DLD1 (cell line): ENCODE measurements around the gene ENO1.
"Not testable (repeated sequence)": the region's sequence is repeated elsewhere in the genome, so short reads cannot be mapped to it uniquely, and the experiment has no call there.

Experiments
- in situ Hi-C: cut with HindIII; loops from 2 replicates; pipeline ENCODE4 v1.10.0; 2017; ENCODE audit warnings: low sequenced_read_pairs

ENO1 gene

DNA sequence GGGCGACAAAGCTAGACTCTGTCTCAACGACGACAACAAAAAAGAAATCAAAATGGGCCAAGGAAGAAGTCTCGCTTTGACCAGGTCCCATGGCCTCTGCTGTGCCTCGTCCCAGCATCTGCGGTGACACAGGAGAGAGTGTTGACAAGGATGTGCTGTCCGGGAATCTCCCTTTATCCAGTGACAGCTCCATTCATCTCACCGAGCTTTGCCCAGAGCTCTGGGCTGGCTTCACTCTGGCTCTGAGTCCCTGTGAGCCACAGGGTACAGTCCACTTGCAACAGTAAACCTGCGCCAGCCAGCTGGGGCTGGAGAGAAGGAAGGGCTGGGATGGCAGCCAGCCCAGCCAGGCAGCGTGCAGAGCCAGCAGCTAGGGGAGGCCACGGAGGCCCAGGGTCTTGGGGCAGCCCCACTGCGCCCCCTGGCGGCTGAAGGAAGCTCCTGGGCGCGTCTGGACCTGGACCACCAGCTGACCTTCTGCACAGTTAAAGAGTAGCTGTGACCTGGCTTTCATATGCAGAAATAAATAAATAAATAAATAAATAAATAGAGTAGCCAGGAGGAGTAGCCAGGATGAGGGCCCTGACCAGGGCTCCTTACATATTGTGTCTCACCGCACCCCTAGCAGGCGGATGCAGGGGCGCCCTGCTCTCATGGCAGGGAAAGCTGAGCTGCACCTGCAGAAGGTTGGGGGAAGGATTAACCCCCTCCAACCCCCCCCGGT lies 29.7 kb downstream of the ENO1 start:
- in situ Hi-C loops: no loop called here

DNA sequence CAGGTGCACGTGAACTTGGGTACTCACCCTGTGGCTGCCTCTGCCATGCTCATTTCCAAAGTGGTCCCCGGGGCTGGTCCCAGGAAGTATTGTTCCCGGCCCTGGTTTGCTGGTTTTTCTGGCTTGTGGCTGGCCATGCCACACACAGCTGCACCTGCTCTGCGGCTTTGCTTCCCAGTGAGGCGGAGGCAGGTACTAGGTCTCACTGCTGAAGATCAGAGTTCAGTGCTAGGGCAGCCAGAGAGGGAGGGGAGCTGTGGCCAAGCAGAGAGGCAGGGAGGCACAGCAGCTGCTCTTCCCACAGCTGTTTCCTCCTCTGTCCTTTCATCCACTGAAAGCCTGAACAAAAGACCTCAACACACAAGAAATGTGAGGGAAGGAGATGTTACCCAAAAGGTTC lies 30.5 kb downstream of the ENO1 start:
- in situ Hi-C loops: no loop called here

DNA sequence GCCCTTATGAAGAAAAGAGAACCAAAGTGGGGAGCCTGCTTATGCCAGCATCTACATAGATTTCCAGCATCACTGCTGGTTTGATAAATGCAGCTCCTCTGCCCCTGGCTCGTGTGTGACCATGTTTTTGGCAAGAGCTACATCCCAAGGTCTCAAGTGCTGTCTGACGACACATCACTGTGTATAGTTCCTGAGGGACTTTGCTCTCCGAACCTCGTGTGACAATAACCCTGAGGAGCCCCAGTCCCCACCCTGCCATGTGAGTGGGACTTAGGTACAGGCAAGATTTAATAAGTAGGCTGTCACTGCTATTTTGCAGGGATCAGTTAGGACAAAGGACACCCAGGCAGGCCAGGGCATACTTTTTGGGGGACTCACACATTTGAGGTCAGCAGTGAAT lies 32.2 kb downstream of the ENO1 start:
- in situ Hi-C loops: no loop called here

DNA sequence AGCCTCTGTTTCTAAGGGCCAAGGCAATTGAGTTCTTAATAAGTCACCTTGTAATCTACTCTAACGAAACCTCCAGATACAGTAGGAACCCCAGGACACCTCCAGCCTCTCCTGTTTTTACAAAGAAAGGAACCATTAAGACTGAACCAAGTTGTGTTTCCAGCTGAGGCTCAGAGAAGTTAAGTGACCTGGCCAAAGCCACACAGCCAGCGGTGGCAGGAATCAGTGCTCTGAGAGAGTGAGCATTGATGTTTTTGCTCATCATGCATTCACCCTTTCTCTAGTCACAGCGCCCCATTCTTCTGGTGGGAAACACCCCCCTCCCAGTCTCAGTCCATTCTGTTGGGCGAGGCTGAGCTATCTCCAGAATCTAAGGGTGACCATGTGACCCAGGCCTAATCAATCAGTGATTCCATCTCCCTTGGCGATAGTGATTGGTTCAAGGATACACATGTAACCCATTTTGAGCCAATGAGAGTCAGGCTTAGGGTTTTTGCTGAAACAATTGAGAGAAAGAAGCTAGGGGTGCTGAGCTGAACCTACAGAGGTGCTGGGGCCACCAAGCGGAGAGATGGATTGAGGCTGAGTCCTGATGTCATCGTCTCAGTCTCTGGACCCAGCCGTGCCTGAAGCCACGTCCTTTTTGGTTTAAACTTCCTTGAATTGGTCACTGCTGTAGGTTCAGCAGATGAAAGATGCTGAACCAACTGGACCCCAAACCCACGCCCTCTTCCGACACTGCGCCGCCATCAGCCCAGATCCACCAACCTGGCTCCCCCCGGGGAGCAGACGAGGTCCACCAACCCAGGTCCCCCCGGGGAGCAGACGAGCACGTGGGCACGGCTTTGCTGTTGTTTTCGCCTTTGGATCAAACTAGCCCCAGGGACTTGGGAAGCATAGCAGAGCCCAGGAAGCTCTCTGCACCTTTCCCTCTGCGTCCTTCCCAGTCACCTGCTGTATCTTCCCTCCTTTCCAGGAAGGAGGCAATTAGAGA lies 33.1 kb downstream of the ENO1 start:
- in situ Hi-C loops: no loop called here

DNA sequence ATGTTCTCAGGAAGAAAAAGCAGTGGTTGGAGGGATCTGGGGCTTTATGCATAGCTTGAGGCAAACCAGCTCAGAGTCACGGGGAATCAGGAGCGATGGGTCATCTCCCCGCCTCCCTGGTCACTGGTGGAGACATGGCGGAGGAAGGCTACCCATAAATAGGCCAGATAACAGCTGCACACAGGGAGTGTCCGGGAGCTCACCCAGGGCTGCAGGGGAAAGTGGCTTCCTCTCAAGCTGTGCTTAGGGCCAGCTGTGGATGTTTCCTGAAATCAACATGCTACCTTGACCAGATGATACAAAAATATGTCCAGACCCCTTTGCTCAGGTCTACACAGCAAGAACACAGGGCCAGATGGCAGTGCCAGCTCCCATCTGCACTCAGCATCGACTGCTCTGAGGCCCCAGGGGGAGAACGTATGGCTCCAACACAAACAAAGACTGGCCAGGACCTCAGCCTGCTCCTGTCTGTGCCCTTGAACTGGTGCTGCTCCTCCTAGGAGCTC lies 33.9 kb downstream of the ENO1 start:
- in situ Hi-C loops: no loop called here

DNA sequence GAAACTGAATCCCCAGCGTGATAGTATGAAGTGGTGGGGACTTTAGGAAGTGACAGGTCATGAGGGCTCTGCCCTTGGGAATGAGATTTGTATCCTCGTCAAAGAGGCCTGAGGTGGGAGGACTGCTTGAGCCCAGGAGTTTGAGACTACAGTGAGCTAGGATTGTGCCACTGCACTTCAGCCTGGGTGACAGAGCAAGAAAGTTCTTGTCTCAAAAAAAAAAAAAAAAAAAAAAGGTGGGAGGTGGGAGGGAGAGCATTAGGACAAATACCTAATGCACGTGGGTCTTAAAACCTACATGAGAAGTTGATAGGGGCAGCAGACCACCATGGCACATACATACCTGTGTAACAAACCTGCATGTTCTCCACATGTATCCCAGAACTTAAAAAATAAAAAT lies 37.1 kb downstream of the ENO1 start:
- in situ Hi-C loops: no loop called here

DNA sequence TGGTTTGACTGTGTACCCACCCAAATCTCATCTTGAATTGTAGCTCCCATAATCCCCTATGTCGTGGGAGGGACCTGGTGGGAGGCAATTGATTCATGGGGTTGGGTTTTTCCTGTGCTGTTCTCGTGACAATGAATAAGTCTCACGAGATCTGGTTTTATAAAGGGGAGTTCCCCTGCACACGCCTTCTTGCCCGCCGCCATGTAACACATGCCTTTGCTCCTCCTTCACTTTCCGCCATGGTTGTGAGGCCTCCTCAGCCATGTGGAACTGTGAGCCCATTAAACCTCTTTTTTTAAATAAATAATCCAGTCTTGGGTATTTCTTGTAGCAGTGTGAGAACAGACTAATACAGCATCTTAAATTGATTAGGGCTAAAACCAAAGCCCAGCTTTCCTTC lies 38.5 kb downstream of the ENO1 start:
- in situ Hi-C loops: no loop called here

DNA sequence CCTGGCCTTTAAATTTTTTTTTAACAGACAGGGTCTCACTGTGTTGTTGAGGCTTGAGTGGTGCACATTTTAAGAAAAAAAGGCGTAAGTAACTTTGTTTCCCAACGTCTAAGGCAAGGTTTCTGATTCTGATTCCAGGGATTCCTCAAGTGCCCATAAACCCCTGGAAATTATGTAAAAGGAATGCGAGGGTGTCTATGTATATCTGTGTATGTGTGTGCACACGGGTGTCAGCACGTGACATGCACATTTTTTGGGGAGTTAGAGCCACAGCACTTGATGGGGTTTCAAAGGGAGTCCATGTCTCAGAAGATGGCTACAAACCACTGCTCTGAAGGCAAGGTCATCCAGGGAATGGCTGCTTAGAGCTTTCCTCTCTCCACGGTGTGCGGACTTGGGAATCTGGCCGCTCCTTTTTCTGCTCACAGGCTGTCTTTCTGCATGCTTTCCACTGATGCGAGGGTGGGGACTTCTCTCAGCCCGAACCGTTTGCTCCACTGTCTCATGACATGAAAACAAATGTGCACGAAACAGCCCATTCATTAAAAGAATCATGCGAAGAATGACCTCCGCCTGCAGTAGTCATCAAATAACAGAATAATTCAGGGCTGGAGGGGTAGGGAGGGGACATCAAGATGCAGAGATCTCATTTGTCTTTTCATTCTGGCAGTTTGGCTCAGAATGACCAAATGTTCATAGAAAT lies 42.4 kb downstream of the ENO1 start:
- in situ Hi-C loops: no loop called here

DNA sequence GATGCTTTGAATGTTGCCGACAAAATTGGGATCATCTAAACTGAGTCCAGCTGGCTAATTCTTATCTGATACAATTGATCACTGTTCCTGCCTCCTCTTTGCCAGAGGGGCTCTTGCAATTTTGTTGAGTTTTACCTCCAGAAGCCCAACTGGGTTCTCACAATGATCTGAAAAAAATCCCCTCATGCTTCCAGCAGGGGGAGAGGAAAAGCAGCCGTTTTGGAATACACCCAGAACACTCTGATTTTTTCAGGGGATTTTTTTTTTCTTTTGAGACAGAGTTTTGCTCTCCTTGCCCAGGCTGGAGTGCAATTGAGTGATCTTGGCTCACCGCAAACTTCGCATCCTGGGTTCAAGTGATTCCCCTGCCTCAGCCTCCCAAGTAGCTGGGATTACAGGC lies 47.1 kb downstream of the ENO1 start:
- in situ Hi-C loops: no loop called here

DNA sequence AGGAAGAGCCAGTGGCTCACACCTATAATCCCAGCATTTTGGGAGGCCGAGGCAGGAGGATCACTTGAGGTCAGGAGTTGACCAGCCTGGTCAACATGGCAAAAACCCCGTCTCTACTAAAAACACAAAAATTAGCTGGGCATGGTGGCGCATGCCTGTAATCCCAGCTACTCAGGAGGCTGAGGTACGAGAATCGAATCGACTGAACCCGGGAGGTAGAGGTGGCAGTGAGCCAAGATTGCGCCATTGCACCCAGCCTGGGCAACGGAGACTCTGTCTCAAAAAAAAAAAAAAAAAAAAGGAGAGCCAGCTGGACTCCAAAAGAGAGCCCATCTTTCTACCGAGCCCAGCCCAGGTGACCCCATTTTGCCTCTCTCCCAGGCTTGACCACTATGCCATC lies 47.8 kb downstream of the ENO1 start:
- in situ Hi-C loops: not testable (repeated sequence)

DNA sequence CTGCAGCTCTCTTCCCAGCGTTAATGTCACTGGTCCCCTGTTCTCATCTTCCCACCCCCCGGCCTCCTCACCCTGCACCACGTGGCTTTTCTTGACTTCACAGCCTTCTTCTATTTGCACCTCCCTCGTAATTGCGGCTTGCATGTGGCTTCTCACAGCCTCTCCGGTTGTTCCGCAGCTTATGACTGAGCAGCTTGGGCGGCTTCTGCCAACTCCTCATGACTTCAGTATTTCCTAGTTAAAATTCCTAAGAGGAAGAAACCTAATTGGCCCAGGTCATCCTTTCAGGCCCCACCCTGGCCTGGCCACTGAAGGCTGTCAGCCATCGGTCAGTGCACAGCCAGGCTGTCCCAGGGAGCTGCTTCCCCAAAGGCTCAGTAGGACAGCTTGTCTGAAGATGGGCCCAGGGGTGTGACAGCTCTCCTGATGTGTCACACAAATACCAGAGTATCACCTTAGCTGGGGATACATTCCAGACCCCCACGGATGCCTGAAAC lies 52.5 kb downstream of the ENO1 start:
- in situ Hi-C loops: no loop called here

DNA sequence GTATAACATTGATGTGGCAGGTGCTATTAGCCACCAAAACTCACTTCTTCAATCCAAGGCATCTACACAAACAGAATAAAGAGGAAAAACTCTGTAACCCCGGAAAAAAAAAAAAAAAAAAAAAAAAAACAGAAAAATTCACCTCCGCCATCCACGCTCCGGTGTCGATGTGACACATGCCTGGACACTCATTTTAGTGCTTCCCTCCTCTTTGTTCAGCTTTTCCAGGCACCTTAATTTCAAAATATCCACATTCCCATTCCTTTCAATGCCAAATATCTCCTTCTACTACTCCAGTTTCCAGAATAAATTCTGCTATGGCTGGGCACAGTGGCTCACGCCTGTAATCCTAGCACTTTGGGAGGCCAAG lies 55.2 kb downstream of the ENO1 start:
- in situ Hi-C loops: no loop called here

DNA sequence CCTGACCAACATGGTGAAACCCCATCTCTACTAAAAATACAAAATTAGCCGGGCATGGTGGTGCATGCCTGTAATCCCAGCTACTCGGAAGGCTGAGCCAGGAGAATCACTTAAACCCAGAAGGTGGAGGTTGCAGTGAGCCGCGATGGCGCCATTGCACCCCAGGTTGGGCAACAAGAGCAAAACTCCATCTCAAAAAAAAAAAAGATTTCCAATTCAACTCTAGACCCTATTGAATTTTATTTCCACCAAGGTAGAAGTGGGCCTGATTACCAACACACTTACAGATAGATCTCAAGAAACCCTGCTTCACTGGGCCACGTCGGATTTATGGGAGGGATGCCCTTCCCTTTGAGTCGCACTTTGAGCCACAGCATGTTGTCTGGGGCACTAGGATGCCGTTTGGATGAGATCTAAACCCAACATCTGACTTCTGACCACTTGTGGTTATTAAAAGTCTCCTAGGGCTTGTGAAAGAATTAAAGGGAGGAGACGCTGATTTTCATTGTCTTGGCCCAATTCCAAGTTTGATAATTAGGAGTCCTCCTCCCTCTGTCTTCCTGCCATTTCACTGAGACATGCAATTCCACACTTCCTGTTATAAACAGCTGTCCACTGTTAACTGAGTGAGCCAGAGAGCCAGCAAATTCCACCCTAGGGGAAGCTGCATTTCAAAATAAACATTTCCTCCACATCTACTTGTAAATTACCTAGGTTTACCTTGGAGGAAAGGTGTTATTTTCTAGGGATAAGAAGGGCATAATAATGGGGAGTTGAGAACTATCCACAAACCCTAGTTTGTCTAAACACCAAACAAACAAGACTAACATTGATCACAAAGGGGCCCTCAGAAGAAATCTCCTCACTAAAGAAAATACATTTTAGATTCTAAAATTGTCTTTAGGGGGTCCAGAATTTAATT lies 55.9 kb downstream of the ENO1 start:
- in situ Hi-C loops: no loop called here

DNA sequence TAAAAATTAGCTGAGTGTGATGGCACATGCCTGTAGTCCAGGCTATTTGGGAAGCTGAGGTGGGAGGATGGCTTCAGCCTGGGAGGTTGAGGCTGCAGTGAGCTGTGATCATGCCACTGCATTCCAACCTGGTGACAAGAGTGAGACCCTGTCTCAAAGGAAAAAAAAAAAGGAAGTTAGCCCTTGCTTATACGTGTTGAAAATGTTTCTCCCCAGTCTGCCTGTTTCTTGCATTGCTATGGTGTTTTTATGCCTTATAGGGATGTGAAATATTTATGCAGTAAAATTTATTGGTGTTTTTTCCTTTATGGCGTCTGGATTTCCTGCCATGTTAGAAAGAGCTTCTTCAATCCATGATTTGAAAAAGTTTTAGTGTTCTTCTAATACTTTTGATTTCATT lies 57.4 kb downstream of the ENO1 start:
- in situ Hi-C loops: no loop called here

DNA sequence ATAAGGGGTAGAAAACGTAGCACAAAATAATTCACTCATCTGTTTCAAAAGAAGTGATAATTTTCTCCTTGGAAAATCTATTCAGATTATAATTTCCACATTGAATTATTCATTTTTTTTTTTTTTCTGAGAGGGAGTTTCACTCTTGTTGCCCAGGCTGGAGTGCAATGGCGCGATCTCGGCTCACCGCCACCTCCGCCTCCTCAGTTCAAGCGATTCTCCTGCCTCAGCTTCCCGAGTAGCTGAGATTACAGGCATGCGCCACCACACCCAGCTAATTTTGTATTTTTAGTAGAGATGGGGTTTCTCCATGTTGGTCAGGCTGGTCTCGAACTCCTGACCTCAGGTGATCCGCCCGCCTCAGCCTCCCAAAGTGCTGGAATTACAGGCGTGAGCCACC lies 59.7 kb downstream of the ENO1 start:
- in situ Hi-C loops: not testable (repeated sequence)

DNA sequence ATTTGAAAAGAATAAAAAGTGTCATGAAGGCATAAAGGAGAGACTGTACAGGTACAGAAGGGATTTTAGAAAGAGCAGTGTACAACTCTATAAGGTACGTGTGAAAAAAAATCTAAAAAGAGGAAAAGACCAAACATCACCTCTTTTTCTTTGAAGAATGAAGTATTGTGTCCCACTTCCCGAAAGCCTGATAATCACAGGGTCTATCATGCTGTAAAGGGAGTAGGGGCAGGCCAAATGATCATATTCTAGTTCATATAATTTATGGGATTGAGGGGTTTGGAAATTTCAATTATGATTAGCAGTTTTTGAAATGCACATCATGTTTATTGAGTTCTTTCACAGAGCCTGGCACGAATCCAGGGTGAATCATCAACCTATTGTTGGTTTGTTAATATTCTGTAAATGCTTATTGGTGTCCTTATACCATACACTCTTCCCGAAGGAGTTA lies 60.1 kb downstream of the ENO1 start:
- in situ Hi-C loops: no loop called here

DNA sequence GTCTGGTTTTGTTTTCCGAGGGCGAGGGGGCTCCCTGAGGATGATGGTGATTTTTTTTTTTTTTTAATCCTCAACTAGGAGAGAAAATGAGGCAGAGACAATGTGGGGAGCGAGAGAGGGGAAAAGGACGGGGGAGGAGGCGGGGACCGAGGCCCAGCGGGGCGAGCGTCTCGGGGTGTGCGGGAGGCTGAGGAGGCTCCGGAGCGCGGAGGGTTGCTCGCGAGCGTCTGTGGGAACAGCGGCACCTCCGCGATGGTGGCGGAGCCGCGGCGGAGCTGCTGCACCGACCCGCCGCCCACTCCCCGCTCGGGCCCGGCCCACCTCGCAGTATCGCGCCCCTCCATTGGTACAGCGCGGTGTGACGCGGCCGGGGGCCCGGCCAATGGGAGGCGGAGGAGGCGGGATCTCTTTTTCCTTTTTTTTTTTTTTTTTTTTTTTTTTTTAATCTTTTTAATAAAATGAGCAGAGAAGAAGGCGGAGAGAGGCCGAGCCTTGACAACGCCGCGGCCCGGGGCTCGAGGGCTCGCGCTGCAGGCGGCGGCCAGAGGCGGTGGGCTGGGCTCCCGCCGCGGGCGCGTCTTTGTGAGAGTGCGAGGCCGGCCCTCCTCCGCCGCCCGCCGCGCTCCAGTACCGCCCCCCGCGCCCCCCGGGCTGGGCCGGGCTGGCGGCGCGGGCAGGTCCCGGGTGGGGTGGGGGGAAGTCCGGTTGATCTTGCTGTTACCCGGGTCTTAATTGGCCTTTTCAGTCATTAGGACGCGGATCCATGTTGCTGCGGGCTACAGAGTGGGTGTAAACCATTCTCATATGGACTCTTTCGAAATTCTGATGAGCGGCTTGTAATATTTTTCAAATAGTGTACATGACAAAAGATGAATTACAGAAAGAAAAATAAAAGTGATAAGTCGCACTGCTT lies 60.8 kb downstream of the ENO1 start, which contains the start of gene RERE:
RERE (minus strand) TSS at position 229 of the 913 bp plus-strand sequence.
- in situ Hi-C loops: no loop called here

DNA sequence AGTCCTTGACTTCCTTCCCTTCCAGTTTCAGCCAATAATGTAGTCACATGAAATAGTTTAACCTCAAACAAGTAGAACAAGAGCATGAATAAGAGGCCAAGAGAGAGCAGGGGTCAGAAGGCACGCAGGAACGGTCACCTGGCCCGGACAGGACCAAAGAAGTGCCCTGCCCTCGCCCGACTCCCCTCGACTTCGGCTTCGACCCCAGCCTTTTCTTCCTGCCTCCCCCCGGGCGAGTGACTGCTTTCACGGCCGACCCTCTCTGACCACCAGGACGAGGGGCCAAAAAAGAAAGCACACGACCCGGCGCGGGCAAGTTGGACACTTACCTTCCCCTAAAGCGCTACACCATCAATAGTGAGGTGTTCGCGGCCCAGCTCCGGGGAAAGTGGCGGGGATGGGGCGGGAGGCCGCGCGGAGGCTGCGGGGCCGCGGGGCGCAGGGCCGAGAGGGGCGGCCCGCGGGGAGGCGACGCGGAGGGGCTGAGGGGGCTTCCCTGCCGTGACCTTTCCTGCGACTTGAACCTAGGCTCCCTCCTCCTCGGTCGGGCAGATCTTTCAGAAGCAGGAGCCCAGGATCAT lies 61.6 kb downstream of the ENO1 start:
- in situ Hi-C loops: no loop called here

DNA sequence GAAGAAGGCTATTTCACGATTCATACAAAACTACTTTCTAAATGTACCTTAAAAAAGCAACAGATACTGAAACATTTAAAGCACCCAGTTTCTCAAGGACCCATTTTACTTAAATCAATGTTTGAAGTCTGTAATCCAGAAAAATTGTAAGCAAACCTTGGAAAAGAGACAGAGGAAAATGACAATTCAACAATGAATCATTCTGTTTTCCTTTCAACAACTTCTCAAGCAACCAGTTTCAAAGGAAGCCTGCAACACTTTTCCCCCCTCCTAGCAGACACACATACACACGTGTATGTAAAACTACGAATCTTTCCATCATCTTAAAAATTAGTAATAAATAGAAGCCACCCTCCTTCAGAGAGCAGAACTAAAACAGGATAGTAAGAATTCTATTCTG lies 62.2 kb downstream of the ENO1 start:
- in situ Hi-C loops: no loop called here
